ENCODE results near the gene CPE. TPM values are rescaled to one million over a fixed set of nuclear protein-coding genes. Genes with fewer than 3 reads are reported as not detected.
A peak's percentile ranks its signal among the peaks of the same experiment; 100 is the strongest.

CPE gene
- total RNA-seq, 1 donor from 2014 or later: 10.7 TPM

- Histone ChIP-seq H3K27me3 (ENCODE audit: control insufficient read depth, insufficient read depth, low read length) (no peaks in the 10 kb centered on the region), H3K36me3 (ENCODE audit: control insufficient read depth, insufficient read depth, low read length) (no peaks in the 10 kb centered on the region), H3K4me3 (ENCODE audit: low read depth, low read length) (no peak overlapping the region)
- no peak for TF ChIP-seq CTCF (IDR thresholded peaks at IDR 0.05; ENCODE audit: insufficient read depth, low read length, poor library complexity, severe bottlenecking)
- DNase-seq (ENCODE audit: low read depth): no peak
Measured at GRCh38 chr4:165457793-165458192, 79.0 kb downstream of the CPE start.

- DNase-seq (ENCODE audit: low read depth): no peak
- TF ChIP-seq CTCF (IDR thresholded peaks at IDR 0.05; ENCODE audit: insufficient read depth, low read length, poor library complexity, severe bottlenecking): no peak
- no peak overlapping the region for H3K4me3 ChIP-seq (ENCODE audit: low read depth, low read length)
- no peaks in the 10 kb centered on the region for H3K36me3 ChIP-seq (ENCODE audit: control insufficient read depth, insufficient read depth, low read length)
- no peaks in the 10 kb centered on the region for H3K27me3 ChIP-seq (ENCODE audit: control insufficient read depth, insufficient read depth, low read length)
Measured at GRCh38 chr4:165458471-165458870, 79.7 kb downstream of the CPE start.

GRCh38 chr4:165461159-165461821 is 82.5 kb downstream of the CPE start:
- Histone ChIP-seq H3K4me3 (ENCODE audit: low read depth, low read length) (no peak overlapping the region), H3K27me3 (ENCODE audit: control insufficient read depth, insufficient read depth, low read length) (no peaks in the 10 kb centered on the region), H3K36me3 (ENCODE audit: control insufficient read depth, insufficient read depth, low read length) (no peaks in the 10 kb centered on the region)
- no peak for DNase-seq (ENCODE audit: low read depth)
- no peak for TF ChIP-seq CTCF (IDR thresholded peaks at IDR 0.05; ENCODE audit: insufficient read depth, low read length, poor library complexity, severe bottlenecking)

- H3K4me3 ChIP-seq (ENCODE audit: low read depth, low read length): no peak overlapping the region
- no peaks in the 10 kb centered on the region for H3K36me3 ChIP-seq (ENCODE audit: control insufficient read depth, insufficient read depth, low read length)
- TF ChIP-seq CTCF (IDR thresholded peaks at IDR 0.05; ENCODE audit: insufficient read depth, low read length, poor library complexity, severe bottlenecking): no peak
- H3K27me3 ChIP-seq (ENCODE audit: control insufficient read depth, insufficient read depth, low read length): no peaks in the 10 kb centered on the region
- DNase-seq (ENCODE audit: low read depth): no peak
Measured at GRCh38 chr4:165462009-165462408, 83.2 kb downstream of the CPE start.

- no peaks in the 10 kb centered on the region for H3K27me3 ChIP-seq (ENCODE audit: control insufficient read depth, insufficient read depth, low read length)
- DNase-seq (ENCODE audit: low read depth): no peak
- no peak overlapping the region for H3K4me3 ChIP-seq (ENCODE audit: low read depth, low read length)
- no peaks in the 10 kb centered on the region for H3K36me3 ChIP-seq (ENCODE audit: control insufficient read depth, insufficient read depth, low read length)
- no peak for TF ChIP-seq CTCF (IDR thresholded peaks at IDR 0.05; ENCODE audit: insufficient read depth, low read length, poor library complexity, severe bottlenecking)
Measured at GRCh38 chr4:165464376-165464775, 85.6 kb downstream of the CPE start.

- Histone ChIP-seq H3K36me3 (ENCODE audit: control insufficient read depth, insufficient read depth, low read length) (no peaks in the 10 kb centered on the region), H3K4me3 (ENCODE audit: low read depth, low read length) (no peak overlapping the region), H3K27me3 (ENCODE audit: control insufficient read depth, insufficient read depth, low read length) (no peaks in the 10 kb centered on the region)
- no peak for DNase-seq (ENCODE audit: low read depth)
- TF ChIP-seq CTCF (IDR thresholded peaks at IDR 0.05; ENCODE audit: insufficient read depth, low read length, poor library complexity, severe bottlenecking): peak; percentile 59
Measured at GRCh38 chr4:165464813-165465381, 86.1 kb downstream of the CPE start.
